ENCODE measurements around the gene MRI1.
"Not testable (repeated sequence)": the region's sequence is repeated elsewhere in the genome, so short reads cannot be mapped to it uniquely, and the experiment has no call there.

MRI1 gene

DNA sequence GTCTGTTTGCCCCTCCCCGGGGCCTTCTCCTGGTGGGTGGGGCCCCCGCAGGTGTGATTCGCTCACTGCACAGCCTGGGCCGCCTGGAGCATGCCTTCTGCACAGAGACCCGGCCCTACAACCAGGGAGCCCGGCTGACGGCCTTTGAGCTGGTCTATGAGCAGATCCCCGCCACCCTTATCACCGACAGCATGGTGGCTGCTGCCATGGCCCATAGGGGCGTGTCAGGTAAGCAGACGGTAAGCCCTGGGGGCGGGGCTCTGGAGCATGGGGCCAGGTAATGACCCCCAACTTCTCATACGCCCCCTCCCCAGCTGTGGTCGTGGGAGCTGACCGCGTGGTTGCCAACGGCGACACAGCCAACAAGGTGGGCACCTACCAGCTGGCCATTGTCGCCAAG, 4.2 kb downstream of the MRI1 start:
- no peak for DNase-seq (ENCODE audit: low spot score)
- TF ChIP-seq, protein P1, sequence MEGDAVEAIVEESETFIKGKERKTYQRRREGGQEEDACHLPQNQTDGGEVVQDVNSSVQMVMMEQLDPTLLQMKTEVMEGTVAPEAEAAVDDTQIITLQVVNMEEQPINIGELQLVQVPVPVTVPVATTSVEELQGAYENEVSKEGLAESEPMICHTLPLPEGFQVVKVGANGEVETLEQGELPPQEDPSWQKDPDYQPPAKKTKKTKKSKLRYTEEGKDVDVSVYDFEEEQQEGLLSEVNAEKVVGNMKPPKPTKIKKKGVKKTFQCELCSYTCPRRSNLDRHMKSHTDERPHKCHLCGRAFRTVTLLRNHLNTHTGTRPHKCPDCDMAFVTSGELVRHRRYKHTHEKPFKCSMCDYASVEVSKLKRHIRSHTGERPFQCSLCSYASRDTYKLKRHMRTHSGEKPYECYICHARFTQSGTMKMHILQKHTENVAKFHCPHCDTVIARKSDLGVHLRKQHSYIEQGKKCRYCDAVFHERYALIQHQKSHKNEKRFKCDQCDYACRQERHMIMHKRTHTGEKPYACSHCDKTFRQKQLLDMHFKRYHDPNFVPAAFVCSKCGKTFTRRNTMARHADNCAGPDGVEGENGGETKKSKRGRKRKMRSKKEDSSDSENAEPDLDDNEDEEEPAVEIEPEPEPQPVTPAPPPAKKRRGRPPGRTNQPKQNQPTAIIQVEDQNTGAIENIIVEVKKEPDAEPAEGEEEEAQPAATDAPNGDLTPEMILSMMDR (IDR thresholded peaks at IDR 0.05; ENCODE audit: extremely low read depth, missing control alignments): no peak

DNA sequence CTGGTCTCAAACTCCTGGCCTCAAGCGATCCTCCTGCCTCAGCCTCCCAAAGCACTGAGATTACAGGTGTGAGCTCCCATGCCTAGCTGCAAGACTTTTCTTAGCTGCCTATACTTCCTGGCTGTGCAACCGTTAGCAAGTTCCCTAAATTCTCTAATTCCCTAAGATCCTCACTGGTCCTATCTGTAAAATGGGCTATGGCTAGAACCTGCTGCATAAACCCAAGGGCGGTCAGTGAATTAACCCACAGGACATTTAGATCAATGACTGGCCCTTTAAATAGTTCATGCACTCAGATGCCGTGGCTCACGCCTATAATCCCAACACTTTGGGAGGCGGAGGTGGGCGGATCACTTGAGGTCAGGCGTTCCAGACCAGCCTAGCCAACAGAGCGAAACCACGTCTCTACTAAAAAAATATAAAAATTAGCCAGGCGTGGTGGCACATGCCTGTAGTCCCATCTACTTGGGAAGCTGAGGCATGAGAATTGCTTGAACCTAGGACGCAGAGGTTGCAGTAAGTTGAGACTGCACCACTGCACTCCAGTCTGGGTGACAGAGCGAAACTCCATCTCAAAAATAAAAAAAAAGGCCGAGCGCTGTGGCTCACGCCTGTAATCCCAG, 5.8 kb downstream of the MRI1 start:
- TF ChIP-seq, protein P1 (IDR thresholded peaks at IDR 0.05; ENCODE audit: extremely low read depth, missing control alignments): no peak
- no peak for DNase-seq (ENCODE audit: low spot score)

DNA sequence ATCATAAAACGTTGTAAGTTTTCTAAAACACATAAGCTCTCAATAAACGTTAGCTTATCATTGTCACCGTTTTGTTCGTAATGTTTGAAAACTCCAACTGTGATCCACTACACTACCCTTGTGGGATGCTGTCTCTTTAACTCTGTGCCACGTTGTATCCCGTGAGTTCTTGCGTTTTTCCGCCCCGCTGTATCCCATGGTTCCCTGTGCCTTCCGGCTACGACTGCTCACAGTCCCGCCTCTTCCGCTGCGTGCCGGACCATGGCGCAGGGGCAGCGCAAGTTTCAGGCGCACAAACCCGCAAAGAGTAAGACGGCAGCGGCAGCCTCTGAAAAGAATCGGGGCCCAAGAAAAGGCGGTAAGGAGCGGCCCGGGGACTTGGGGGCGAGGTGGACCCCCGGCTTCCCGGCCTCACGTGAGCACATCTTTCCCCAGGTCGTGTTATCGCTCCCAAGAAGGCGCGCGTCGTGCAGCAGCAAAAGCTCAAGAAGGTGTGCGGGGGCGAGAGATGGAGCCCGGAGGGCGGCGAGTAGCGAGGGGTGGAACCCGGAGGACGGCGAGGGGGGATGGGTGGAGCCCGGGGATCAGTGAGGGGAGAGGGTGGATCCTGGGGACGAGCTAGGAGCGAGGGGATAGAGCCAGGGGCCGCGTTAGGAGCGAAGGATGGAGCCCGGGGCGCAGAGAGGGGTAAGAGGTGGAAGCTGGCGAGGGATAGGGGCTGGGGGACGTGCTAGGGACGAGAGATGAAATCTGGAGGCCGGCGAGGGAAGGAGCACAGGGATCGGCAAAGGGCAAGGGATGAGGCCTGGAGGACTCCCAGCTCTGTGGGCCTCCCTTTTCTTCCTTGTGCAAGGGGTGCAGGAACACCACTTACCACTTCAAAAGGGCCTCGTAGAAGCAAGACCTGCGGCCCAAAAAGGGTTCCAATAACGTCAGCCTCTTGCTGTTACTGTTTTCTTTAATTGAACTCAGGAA, 10.2 kb downstream of the MRI1 start, which contains the start of gene C19orf53:
Gene C19orf53 (plus strand): TSS at position 240 of the 975 bp plus-strand sequence. CDS start 22 bp downstream, at position 262.
- TF ChIP-seq, protein P1 (IDR thresholded peaks at IDR 0.05; ENCODE audit: extremely low read depth, missing control alignments): no peak
- DNase-seq (ENCODE audit: low spot score): peak; percentile 91

DNA sequence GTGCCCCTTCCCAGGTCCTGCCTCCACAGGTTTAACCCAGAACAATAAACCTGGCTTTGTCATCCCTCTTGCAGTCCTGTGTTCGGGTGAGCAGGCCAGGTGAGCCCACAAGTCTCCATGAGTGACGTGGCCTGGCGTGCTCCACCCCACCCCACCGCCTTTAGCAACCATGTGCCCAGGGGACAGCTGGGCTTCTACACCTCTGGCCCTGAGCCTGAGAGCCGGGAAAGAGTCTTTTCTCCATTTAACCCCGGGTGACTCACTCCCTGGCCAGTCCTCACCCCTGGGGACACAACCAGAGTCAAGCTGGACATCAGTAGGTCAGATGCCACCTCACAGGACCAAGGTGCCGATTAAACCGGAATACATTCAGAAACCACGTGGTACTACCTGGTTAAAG, 14.1 kb downstream of the MRI1 start:
- TF ChIP-seq, protein P1 (IDR thresholded peaks at IDR 0.05; ENCODE audit: extremely low read depth, missing control alignments): no peak
- DNase-seq (ENCODE audit: low spot score): no peak

DNA sequence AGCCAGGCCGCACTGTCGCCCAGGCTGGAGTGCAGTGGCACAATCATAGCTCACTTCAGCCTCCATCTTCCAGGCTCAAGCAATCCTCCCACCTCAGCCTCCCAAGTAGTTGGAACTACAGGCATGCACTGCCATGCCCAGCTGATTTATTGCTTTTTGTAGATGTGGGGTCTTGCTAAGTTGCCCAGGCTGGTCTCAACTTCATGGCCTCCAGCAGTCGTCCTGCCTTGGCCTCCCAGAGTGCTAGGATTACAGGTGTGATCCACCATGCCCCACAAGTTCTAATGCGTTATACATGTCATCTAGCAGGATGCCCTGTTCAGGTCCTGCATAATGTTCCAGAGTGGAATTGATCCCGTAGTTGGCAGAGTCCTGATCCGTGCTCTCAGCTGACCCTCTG, 14.5 kb downstream of the MRI1 start:
- no peak for DNase-seq (ENCODE audit: low spot score)
- TF ChIP-seq, protein P1 (IDR thresholded peaks at IDR 0.05; ENCODE audit: extremely low read depth, missing control alignments): no peak

DNA sequence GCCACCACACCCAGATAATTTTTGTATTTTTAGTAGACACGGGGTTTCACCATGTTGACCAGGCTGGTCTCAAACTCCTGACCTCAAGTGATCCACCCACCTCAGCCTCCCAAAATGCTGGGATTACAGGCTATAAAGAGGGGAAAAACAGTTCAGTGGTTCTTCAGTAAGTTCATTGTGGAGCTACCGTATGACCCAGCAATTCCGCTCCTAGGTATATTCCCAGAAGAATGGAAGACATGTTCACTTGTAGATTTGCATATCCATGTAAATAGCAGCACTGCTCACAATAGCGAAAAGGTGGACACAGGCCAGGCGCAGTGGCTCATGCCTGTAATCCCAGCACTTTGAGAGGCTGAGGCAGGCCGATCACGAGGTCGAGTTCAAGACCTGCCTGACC, 15.5 kb downstream of the MRI1 start:
- DNase-seq (ENCODE audit: low spot score): not testable (repeated sequence)

DNA sequence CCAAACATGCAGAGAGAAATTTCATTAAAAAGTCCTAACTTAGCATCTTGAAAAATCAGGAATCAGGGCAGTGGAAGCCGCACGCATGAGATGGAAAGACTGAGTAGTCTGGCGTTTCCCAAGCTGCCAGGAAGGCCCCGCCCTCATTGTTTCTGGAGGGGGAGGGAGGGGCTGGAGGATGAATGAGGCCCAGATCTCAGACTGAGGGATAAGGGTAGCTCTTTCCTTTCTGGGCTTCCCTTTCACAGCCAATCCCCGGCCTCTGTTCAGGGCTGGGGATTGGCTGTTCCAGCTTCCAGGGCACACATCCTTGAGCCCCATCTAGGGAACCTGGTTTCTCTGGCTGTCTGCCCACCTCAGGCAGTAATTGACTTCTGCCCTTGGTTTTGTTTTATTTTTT, 17.2 kb downstream of the MRI1 start:
- no peak for DNase-seq (ENCODE audit: low spot score)
- TF ChIP-seq, protein P1 (IDR thresholded peaks at IDR 0.05; ENCODE audit: extremely low read depth, missing control alignments): no peak
